Chondrocyte (in vitro differentiated cells): ENCODE results near the gene AIRE. TPM values are rescaled to one million over a fixed set of nuclear protein-coding genes. Genes with fewer than 3 reads are reported as not detected.

ENCODE experiments used
- DNase-seq: peaks from one replicate; pipeline ENCODE4 v3.0.0; 2021; ENCODE audit warnings: mixed read lengths, low spot score
- H3K27ac Mint-ChIP-seq: one replicate; pipeline ENCODE4 v1.8.0; 2021; ENCODE audit warnings: mild to moderate bottlenecking, moderate library complexity, mixed read lengths; ENCODE audit not compliant: unreplicated experiment
- H3K27me3 Mint-ChIP-seq: 2 replicates; pipeline ENCODE4 v1.8.0; 2021; ENCODE audit warnings: low read depth, mixed read lengths
- H3K36me3 Mint-ChIP-seq: 2 replicates; pipeline ENCODE4 v1.8.0; 2021; ENCODE audit warnings: low read depth, mixed read lengths
- H3K4me1 Mint-ChIP-seq: 2 replicates; pipeline ENCODE4 v1.8.0; 2021; ENCODE audit warnings: low read depth, mild to moderate bottlenecking, mixed read lengths
- H3K4me3 Mint-ChIP-seq: one replicate; pipeline ENCODE4 v1.8.0; 2021; ENCODE audit warnings: mild to moderate bottlenecking, moderate library complexity, mixed read lengths; ENCODE audit not compliant: unreplicated experiment
- H3K9me3 Mint-ChIP-seq: 2 replicates; pipeline ENCODE4 v1.8.0; 2021; ENCODE audit warnings: low read depth, mixed read lengths
- total RNA-seq: library from RNA; stranded (reverse); gene quantifications from 3 replicates; pipeline ENCODE4 v1.2.1, GENCODE V29; 2021
- TF ChIP-seq, protein P1 (sequence below): fragments of 200-600 bp; sonication (generic); IDR thresholded peaks from 2 replicates; pipeline ENCODE4 v1.5.0; 2021; ENCODE audit warnings: antibody characterized with exemption, mild to moderate bottlenecking, moderate library complexity

The AIRE gene
- total RNA-seq, 1 donor from 2014 or later = not detected

DNA sequence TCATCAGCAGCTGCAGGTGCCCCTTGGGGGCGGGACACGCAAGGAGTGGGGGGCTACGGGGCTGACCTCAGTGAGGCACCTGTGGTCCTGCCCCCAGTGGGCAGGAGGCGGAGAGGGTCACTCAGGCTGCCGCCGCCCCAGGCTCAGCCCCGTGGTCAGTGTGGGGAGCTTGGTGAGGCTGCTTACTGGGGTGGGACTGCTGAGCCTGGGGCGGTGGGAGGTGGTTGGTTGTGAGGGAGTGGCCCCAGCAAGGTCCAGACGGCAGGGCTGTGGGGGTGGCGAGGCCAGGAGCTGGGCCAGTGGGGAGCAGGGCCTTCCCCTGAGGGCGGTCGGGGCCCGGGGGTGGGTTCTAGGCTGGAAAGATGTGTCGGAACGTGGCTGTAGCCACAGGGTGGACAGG, 28.5 kb downstream of the AIRE start:
- Mint-ChIP-seq H3K27ac (no peak overlapping the region), H3K4me3 (no peak overlapping the region), H3K9me3 (no peaks in the 10 kb centered on the region), H3K36me3 (peaks cover 7% of the 10 kb centered on the region), H3K27me3 (no peaks in the 10 kb centered on the region), H3K4me1 (no peaks in the 10 kb centered on the region)
- TF ChIP-seq, protein P1, sequence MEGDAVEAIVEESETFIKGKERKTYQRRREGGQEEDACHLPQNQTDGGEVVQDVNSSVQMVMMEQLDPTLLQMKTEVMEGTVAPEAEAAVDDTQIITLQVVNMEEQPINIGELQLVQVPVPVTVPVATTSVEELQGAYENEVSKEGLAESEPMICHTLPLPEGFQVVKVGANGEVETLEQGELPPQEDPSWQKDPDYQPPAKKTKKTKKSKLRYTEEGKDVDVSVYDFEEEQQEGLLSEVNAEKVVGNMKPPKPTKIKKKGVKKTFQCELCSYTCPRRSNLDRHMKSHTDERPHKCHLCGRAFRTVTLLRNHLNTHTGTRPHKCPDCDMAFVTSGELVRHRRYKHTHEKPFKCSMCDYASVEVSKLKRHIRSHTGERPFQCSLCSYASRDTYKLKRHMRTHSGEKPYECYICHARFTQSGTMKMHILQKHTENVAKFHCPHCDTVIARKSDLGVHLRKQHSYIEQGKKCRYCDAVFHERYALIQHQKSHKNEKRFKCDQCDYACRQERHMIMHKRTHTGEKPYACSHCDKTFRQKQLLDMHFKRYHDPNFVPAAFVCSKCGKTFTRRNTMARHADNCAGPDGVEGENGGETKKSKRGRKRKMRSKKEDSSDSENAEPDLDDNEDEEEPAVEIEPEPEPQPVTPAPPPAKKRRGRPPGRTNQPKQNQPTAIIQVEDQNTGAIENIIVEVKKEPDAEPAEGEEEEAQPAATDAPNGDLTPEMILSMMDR = no peak
- DNase-seq = no peak

DNA sequence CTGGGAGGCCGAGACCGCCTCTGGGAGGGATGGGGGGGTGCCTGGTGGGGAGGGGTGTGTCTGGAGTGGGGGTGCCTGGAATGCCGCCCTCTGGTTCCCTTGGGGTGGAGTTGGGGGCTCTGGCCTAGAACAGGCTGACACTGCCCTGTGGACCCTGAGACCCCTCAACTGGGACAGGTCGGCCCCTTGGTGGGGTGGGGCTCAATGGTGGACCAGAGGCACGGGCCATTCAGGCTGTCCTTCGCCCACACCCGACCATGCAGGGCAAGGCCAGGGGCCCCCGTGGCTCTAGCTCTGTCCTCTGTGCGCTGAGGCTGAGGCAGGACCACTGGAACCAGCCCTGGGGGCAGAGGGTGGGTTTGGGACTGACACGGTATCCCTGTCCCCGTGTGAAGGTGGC, 28.9 kb downstream of the AIRE start:
- no peak overlapping the region for H3K4me3 Mint-ChIP-seq
- H3K4me1 Mint-ChIP-seq = no peaks in the 10 kb centered on the region

DNA sequence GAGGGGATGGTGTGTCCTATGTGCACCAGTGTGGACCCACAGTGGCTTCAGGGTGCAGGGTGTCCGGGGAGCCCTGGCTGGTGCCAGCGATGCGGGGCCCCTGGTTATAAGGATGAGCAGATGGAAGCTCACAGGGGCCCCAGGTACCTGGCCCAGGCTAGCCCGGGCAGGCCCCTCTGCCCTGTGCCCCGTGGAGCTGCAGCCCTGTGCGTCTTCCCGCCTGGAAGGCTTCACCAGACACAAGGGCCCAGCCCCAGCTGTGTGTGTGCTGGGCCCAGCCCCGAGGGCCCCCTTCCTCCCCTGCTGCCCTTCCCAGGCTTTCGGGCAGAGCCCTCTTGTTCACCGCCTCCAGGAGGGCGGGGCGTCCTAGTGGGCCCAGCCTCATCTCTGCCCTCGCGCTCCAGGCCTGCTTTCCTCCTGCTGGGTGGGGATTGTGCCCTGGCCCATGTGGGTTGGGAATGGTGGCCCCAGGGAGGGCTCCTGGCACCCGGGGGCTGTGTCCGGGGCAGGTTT, 30.1 kb downstream of the AIRE start:
- H3K4me3 Mint-ChIP-seq = no peak overlapping the region
- no peaks in the 10 kb centered on the region for H3K9me3 Mint-ChIP-seq
- no peak overlapping the region for H3K27ac Mint-ChIP-seq
- TF ChIP-seq, protein P1 = no peak
- peaks cover 7% of the 10 kb centered on the region for H3K36me3 Mint-ChIP-seq
- H3K27me3 Mint-ChIP-seq = no peaks in the 10 kb centered on the region
- no peaks in the 10 kb centered on the region for H3K4me1 Mint-ChIP-seq
- no peak for DNase-seq

More for the DNA sequence above, 28.9 kb downstream of the AIRE start:
- H3K9me3 Mint-ChIP-seq = no peaks in the 10 kb centered on the region
- TF ChIP-seq, protein P1 = no peak
- no peaks in the 10 kb centered on the region for H3K27me3 Mint-ChIP-seq
- H3K36me3 Mint-ChIP-seq = peaks cover 7% of the 10 kb centered on the region
- H3K27ac Mint-ChIP-seq = no peak overlapping the region
- no peak for DNase-seq

DNA sequence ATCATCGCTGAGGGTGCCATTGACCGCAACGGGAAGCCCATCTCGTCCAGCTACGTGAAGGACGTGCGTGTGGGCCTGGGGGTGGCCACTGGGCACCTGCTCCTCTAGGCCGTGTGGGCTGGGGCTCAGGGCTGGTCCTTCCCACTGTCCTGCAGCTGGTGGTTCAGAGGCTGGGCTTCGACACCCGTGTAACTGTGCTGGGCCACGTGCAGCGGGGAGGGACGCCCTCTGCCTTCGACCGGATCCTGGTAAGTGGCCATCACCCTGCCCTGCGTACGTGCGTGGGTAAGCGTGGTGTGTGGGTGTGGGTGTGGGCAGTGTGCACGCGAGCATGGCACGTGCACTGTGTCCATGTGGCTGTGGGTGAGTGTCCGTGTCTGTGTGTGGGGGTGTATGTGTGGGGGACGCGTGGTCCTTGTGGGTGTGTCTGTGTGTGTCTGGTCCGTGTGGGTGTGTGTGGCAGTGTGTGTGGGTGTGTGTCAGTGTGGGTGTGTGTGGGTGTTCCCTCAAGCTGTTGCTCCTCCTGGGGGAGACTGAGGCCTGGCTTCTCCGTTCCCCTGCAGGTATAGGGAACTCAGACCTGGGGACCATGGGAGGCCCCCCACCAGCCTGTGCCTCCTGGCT, 30.7 kb downstream of the AIRE start:
- Mint-ChIP-seq H3K27ac (no peak overlapping the region), H3K4me1 (no peaks in the 10 kb centered on the region), H3K9me3 (no peaks in the 10 kb centered on the region), H3K36me3 (peaks cover 2% of the 10 kb centered on the region), H3K27me3 (no peaks in the 10 kb centered on the region), H3K4me3 (no peak overlapping the region)
- DNase-seq = no peak
- TF ChIP-seq, protein P1 = no peak

DNA sequence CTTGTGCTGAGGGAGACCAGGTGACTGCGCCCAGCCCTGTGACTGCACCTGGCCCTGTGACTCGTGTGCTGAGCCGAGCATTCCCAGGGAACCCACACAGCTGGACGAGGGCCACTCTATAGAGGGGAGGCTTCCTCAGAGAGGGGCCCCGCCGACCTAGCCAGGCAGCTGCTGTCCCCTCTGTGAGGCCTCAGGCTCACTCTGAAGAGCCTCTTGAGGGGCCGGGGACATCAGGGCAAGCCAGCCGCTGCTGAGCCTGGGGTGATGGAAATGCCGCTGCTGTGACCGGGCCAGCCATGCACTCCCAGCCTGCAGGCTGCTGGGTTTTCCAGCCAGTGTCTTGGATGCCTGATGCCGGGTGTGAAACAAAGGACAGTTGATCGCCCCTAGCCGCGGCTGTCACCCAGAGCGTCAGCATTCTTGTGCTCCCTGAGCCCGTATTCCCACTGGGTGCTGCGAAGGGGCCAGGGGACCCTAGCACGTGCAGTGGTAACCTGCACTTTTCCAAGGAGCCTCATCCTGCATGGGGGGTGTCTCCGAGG, 31.6 kb downstream of the AIRE start:
- no peaks in the 10 kb centered on the region for H3K27me3 Mint-ChIP-seq
- no peak overlapping the region for H3K27ac Mint-ChIP-seq
- peaks cover 3% of the 10 kb centered on the region for H3K36me3 Mint-ChIP-seq
- no peaks in the 10 kb centered on the region for H3K4me1 Mint-ChIP-seq
- TF ChIP-seq, protein P1 = no peak
- no peaks in the 10 kb centered on the region for H3K9me3 Mint-ChIP-seq
- no peak overlapping the region for H3K4me3 Mint-ChIP-seq
- DNase-seq = no peak
